Right lobe of liver (tissue), 6 donors: ENCODE results near the gene MOV10. TPM values are rescaled to one million over a fixed set of nuclear protein-coding genes. Genes with fewer than 3 reads are reported as not detected.

Source experiments
- ATAC-seq, 4 donors: fragments of 200-7000 bp; cut with Tn5 transposase; one replicate each; pipeline ENCODE4 v1.9.1; 2020; ENCODE audit warnings: mild to moderate bottlenecking in 4 of 4, moderate library complexity in 4 of 4
- DNase-seq, 3 donors: peaks; one replicate each; pipeline ENCODE4 v3.0.0-alpha.2; 2020
- H3K27ac ChIP-seq, 3 donors: fragments of 200-600 bp; one replicate each; pipeline ENCODE4 v1.8.0; 2022
- H3K27me3 ChIP-seq, 2 donors: fragments of 200-600 bp; one replicate each; pipeline ENCODE4 v1.8.0; 2022
- H3K36me3 ChIP-seq, 4 donors: fragments of 200-600 bp; sonication (generic) in 1 of 4; one replicate each; pipeline versions ENCODE4 v1.5.1 to v1.8.0; 2017 to 2022; ENCODE audit warnings: control low read depth in 1 of 4
- H3K4me1 ChIP-seq, 4 donors: fragments of 200-600 bp; sonication (generic) in 1 of 4; one replicate each; pipeline versions ENCODE4 v1.5.1 to v1.8.0; 2017 to 2022; ENCODE audit warnings: control low read depth in 1 of 4
- H3K4me3 ChIP-seq, 3 donors: fragments of 200-600 bp; one replicate each; pipeline ENCODE4 v1.8.0; 2022
- H3K9me3 ChIP-seq, 4 donors: fragments of 200-600 bp; sonication (generic) in 1 of 4; one replicate each; pipeline versions ENCODE4 v1.5.1 to v1.8.0; 2017 to 2022; ENCODE audit warnings: control low read depth in 1 of 4
- CTCF ChIP-seq, 4 donors: fragments of 200-600 bp in 3 of 4; fragments of 450-650 bp in 1 of 4; IDR thresholded peaks; one replicate each; pipeline versions ENCODE4 v1.5.1 to v1.8.0; 2016 to 2022; ENCODE audit warnings: antibody characterized with exemption in 4 of 4, mild to moderate bottlenecking in 2 of 4
- POLR2A ChIP-seq: fragments of 450-650 bp; IDR thresholded peaks from one replicate; pipeline ENCODE4 v1.6.1; 2017; ENCODE audit warnings: antibody characterized with exemption, mild to moderate bottlenecking
- WGBS: methylation state at CpG from one replicate; pipeline ENCODE4 v1.1.6; 2018; ENCODE audit warnings: low coverage, low lambda C conversion rate; ENCODE audit not compliant: insufficient coverage; ENCODE audit errors: missing lambda C conversion rate; 5-methylcytosine and 5-hydroxymethylcytosine counted together
- intact Hi-C, 2 donors: fragments of 100-400 bp; cut with DNase I; formaldehyde crosslinking; loops; one replicate each; pipeline versions ENCODE4 v1.11.2 to v1.14.1; 2022
- total RNA-seq, 6 experiments: library from RNA; depleted of rRNA in 2 of 6; stranded (reverse); fragments of >200 nt in 2 of 6; fragmentation: NEBNext Ultra II Directional in 3 of 6; extraction: Animal tissue kit (Norgen Biotek cat#: 25700) in 3 of 6; gene quantifications; one replicate each; pipeline versions ENCODE4 v1.1.0 to v1.2.4, GENCODE V29; 2016 to 2023
- donor health status: DM: no; HTN: yes; CAD: no.
- donor health status: DM: no; HTN: no; CAD: no.
- donor health status: DM: no; HTN: no; CAD: no.
- donor health status: DM: no; HTN: yes; CAD: no.
- donor health status: DM: no; HTN: yes; CAD: no.

The MOV10 gene
- total RNA-seq, 6 experiments from 2014 or later: 32.3 to 55.8 (median 46.2) TPM

- Histone ChIP-seq H3K4me1 (no peaks in the 10 kb centered on the region), H3K4me3 (no peak overlapping the region), H3K27ac (no peak overlapping the region), H3K9me3 (no peaks in the 10 kb centered on the region), H3K27me3 (no peaks in the 10 kb centered on the region), H3K36me3 (no peaks in the 10 kb centered on the region)
- TF ChIP-seq POLR2A (no peak), CTCF (IDR thresholded peaks at IDR 0.05) (no peak)
- 100% methylated on average over 1 of the region's 1 CpG for WGBS
- intact Hi-C loops: no loop called here
- DNase-seq (no peak), ATAC-seq (no peak)
Measured at GRCh38 chr1:112735752-112736151, 61.3 kb downstream of the MOV10 start.

- ATAC-seq (no peak), DNase-seq (no peak)
- Histone ChIP-seq H3K4me3 (no peak overlapping the region), H3K9me3 (no peaks in the 10 kb centered on the region), H3K27me3 (no peaks in the 10 kb centered on the region), H3K4me1 (no peaks in the 10 kb centered on the region), H3K27ac (no peak overlapping the region), H3K36me3 (no peaks in the 10 kb centered on the region)
- no peak for TF ChIP-seq POLR2A
- TF ChIP-seq CTCF (IDR thresholded peaks at IDR 0.05): no peak
- 100% methylated on average over 1 of the region's 3 CpGs for WGBS
- intact Hi-C loops: no loop called here
Measured at GRCh38 chr1:112737573-112737972, 63.1 kb downstream of the MOV10 start.

- Histone ChIP-seq H3K4me1 (no peaks in the 10 kb centered on the region), H3K9me3 (no peaks in the 10 kb centered on the region), H3K4me3 (no peak overlapping the region), H3K27me3 (peaks cover 0 to 12% of the 10 kb centered on the region in 2 donors), H3K36me3 (no peaks in the 10 kb centered on the region), H3K27ac (no peak overlapping the region)
- no peak for TF ChIP-seq POLR2A
- no peak for TF ChIP-seq CTCF (IDR thresholded peaks at IDR 0.05)
- intact Hi-C loops: no loop called here
- peak in 1 of 4 donors; percentile 38 for ATAC-seq
- WGBS: 13% methylated on average over 18 of the region's 54 CpGs
- DNase-seq: no peak
Measured at GRCh38 chr1:112743174-112744008, 68.9 kb downstream of the MOV10 start.

GRCh38 chr1:112744009-112744578 is 69.6 kb downstream of the MOV10 start:
- Histone ChIP-seq H3K9me3 (no peaks in the 10 kb centered on the region), H3K4me1 (no peaks in the 10 kb centered on the region), H3K27me3 (peaks cover 0 to 12% of the 10 kb centered on the region in 2 donors), H3K27ac (no peak overlapping the region), H3K4me3 (no peak overlapping the region), H3K36me3 (no peaks in the 10 kb centered on the region)
- intact Hi-C loops: no loop called here
- no peak for TF ChIP-seq POLR2A
- TF ChIP-seq CTCF (IDR thresholded peaks at IDR 0.05): peak in 1 of 4 donors; percentile 13
- no peak for DNase-seq
- 20% methylated on average over 2 of the region's 58 CpGs for WGBS
- peak; percentile 25 to 50 (median 36) for ATAC-seq
